Measurements from ENCODE around the gene ZNF609. TPM values are rescaled to one million over a fixed set of nuclear protein-coding genes. Genes with fewer than 3 reads are reported as not detected.
A peak's percentile ranks its signal among the peaks of the same experiment; 100 is the strongest.

ZNF609 gene
- total RNA-seq, 1 donor from 2014 or later: 41.2 TPM

GRCh38 chr15:64596701-64597476 lies 136.5 kb downstream of the ZNF609 start:
- Mint-ChIP-seq H3K9me3 (ENCODE audit: unreplicated experiment) (no peaks in the 10 kb centered on the region), H3K36me3 (ENCODE audit: low read depth, unreplicated experiment) (peaks cover 4% of the 10 kb centered on the region), H3K4me1 (ENCODE audit: unreplicated experiment) (peaks cover 19% of the 10 kb centered on the region), H3K4me3 (ENCODE audit: unreplicated experiment) (no peak overlapping the region), H3K27ac (ENCODE audit: unreplicated experiment) (peak overlapping the region; percentile 87), H3K27me3 (ENCODE audit: unreplicated experiment) (no peaks in the 10 kb centered on the region)
- peak; percentile 15 for DNase-seq (ENCODE audit: low spot score)
- no peak for TF ChIP-seq CTCF (IDR thresholded peaks at IDR 0.05; ENCODE audit: unreplicated experiment)

GRCh38 chr15:64597477-64597822 lies 137.1 kb downstream of the ZNF609 start:
- no peak for TF ChIP-seq CTCF (IDR thresholded peaks at IDR 0.05; ENCODE audit: unreplicated experiment)
- Mint-ChIP-seq H3K27ac (ENCODE audit: unreplicated experiment) (peak overlapping the region; percentile 87), H3K4me1 (ENCODE audit: unreplicated experiment) (peaks cover 19% of the 10 kb centered on the region), H3K9me3 (ENCODE audit: unreplicated experiment) (no peaks in the 10 kb centered on the region), H3K27me3 (ENCODE audit: unreplicated experiment) (no peaks in the 10 kb centered on the region), H3K4me3 (ENCODE audit: unreplicated experiment) (no peak overlapping the region), H3K36me3 (ENCODE audit: low read depth, unreplicated experiment) (peaks cover 4% of the 10 kb centered on the region)
- no peak for DNase-seq (ENCODE audit: low spot score)

- Mint-ChIP-seq H3K27ac (ENCODE audit: unreplicated experiment) (no peak overlapping the region), H3K36me3 (ENCODE audit: low read depth, unreplicated experiment) (no peaks in the 10 kb centered on the region), H3K9me3 (ENCODE audit: unreplicated experiment) (no peaks in the 10 kb centered on the region), H3K27me3 (ENCODE audit: unreplicated experiment) (no peaks in the 10 kb centered on the region), H3K4me1 (ENCODE audit: unreplicated experiment) (peaks cover 19% of the 10 kb centered on the region), H3K4me3 (ENCODE audit: unreplicated experiment) (no peak overlapping the region)
- DNase-seq (ENCODE audit: low spot score): no peak
- TF ChIP-seq CTCF (IDR thresholded peaks at IDR 0.05; ENCODE audit: unreplicated experiment): no peak
Observed at GRCh38 chr15:64599226-64599625, 138.8 kb downstream of the ZNF609 start.

- peaks cover 19% of the 10 kb centered on the region for H3K4me1 Mint-ChIP-seq (ENCODE audit: unreplicated experiment)
- no peaks in the 10 kb centered on the region for H3K36me3 Mint-ChIP-seq (ENCODE audit: low read depth, unreplicated experiment)
- H3K9me3 Mint-ChIP-seq (ENCODE audit: unreplicated experiment): no peaks in the 10 kb centered on the region
- no peak for DNase-seq (ENCODE audit: low spot score)
- no peaks in the 10 kb centered on the region for H3K27me3 Mint-ChIP-seq (ENCODE audit: unreplicated experiment)
- no peak for TF ChIP-seq CTCF (IDR thresholded peaks at IDR 0.05; ENCODE audit: unreplicated experiment)
- H3K4me3 Mint-ChIP-seq (ENCODE audit: unreplicated experiment): no peak overlapping the region
- no peak overlapping the region for H3K27ac Mint-ChIP-seq (ENCODE audit: unreplicated experiment)
Observed at GRCh38 chr15:64599716-64600115, 139.3 kb downstream of the ZNF609 start.

- DNase-seq (ENCODE audit: low spot score): no peak
- Mint-ChIP-seq H3K4me1 (ENCODE audit: unreplicated experiment) (peaks cover 19% of the 10 kb centered on the region), H3K36me3 (ENCODE audit: low read depth, unreplicated experiment) (no peaks in the 10 kb centered on the region), H3K27ac (ENCODE audit: unreplicated experiment) (no peak overlapping the region), H3K9me3 (ENCODE audit: unreplicated experiment) (no peaks in the 10 kb centered on the region), H3K4me3 (ENCODE audit: unreplicated experiment) (no peak overlapping the region), H3K27me3 (ENCODE audit: unreplicated experiment) (no peaks in the 10 kb centered on the region)
- TF ChIP-seq CTCF (IDR thresholded peaks at IDR 0.05; ENCODE audit: unreplicated experiment): no peak
Observed at GRCh38 chr15:64600794-64601193, 140.4 kb downstream of the ZNF609 start.

All from endothelial cell (in vitro differentiated cells).